ENCODE results near the gene NPAS3. TPM values are rescaled to one million over a fixed set of nuclear protein-coding genes. Genes with fewer than 3 reads are reported as not detected.

NPAS3 gene
- total RNA-seq, 1 donor from 2014 or later = 22.0 TPM

- FAIRE-seq = no peak
- no peak for DNase-seq (ENCODE audit: low spot score in 2 of 2)
Observed at GRCh38 chr14:33490555-33490954, 551.9 kb downstream of the NPAS3 start.

DNA sequence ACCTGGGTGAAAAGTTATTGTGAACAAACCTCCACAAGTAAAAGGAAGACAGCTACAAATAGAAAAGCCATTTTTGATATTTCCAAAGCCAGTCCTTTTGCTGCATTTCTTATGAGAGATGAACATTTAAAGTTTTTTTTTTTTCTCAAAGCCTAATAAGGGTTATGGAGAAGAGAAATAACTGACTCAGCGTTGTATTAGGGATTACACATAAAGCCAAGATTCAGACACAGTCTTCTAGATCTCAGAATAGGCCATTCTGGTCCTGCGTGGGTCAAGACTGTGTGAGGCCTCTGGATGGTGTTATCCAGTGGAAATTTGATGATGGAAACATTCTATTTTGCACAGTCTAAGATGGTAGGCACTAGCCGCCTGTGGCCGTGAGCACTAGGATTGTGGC, 552.4 kb downstream of the NPAS3 start:
- FAIRE-seq = no peak

DNA sequence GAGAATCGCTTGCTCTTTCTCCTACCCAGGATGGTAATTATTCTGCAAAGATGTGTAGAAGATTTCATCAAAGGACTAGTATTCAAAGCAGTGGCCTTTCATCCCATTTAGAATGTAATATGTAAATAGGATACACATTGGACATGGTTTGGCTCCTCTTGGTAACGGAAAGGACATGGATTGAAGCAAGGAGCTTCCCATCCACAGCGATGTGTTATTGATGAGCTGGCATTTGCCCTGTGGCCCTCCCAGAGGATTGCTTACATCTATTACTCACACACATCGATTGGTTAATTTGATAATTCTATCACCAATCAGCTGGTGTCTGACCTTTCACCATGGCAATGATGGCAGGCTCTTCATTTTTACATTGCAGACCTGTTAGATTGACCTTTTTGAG, 553.8 kb downstream of the NPAS3 start:
- FAIRE-seq = no peak
- no peak for DNase-seq (ENCODE audit: low spot score in 2 of 2)

More for the DNA sequence above, 552.4 kb downstream of the NPAS3 start:
- DNase-seq (ENCODE audit: low spot score in 2 of 2) = no peak

DNA sequence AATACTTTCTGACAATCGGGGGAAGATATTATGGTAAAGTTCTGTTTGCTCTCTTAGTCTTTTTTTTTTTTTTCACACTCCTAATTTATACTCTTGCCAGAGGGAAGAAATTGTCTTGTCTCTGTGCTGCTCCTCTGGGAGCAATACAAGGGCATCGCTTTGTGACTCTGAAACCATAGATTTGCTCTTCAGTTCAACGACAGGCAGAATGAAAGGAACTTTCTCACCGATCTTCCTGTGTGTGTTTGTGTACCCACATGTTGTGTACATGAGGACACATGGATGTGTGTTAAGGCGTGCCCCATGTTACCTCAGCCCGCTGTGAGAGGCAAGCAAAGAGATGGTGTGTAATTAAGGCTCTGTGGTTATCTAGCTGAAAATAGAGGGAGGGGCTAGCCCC, 554.6 kb downstream of the NPAS3 start:
- no peak for FAIRE-seq

DNA sequence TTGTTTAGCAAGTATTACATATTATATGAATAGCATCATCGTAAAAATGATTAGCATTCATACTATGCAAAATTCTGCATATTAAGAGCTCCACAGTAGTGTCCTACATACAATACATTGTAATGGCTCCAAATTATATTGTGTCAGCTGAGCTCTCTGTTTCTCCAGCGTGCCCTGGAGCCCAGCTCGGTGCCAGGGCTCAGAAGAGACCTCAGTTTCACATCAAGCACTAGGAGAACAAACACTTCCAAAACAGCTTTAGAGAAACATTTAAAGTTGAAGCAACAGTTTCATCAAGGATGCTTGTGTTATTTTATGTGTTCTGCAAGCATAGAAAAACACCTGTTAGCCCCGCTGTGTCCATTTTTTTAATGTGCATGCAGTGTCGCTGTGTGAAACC, 555.3 kb downstream of the NPAS3 start:
- FAIRE-seq = no peak
- DNase-seq (ENCODE audit: low spot score in 2 of 2) = no peak

More for the DNA sequence above, 554.6 kb downstream of the NPAS3 start:
- DNase-seq (ENCODE audit: low spot score in 2 of 2) = no peak

- DNase-seq (ENCODE audit: low spot score in 2 of 2) = no peak
- no peak for FAIRE-seq
Observed at GRCh38 chr14:33499687-33500086, 561.0 kb downstream of the NPAS3 start.

DNA sequence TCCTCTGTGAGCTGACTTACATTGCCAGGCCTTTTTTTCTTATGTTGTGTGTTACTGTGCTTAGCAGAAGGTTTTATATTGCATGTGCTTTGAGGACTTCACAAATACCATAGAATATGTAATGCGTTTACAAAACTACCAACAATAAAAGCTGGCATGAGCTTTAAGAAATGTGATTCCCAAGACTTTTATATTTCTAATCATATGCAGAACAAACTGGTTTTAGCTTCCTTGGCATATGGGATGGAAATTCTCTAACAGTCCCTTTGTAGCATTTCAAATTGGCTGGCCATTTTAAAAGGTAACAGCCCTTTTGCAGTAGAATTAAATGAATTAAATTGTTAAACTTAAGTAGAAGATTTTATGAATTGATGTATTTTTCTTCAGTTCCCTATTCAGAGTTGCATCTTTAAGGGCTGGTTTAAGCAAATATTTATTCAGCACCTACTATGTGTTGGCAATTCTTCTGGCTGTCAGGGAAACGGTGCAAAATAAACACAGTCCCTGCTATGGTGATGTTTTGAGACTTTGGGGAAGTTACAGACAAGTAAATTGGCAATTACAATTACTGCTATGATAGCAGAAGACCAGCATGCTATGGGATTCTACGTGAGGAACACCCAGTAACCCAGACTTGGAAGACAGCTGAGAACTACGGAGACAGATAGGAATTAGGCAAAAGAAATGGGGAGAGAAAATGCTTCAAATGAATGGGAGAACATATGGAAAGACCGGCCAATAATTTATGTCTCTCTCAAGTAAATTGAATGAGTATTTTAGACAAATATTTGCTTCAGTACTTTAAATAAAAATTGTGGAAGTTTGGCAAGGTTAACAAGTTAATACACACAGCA, 565.8 kb downstream of the NPAS3 start:
- no peak for DNase-seq (ENCODE audit: low spot score in 2 of 2)
- no peak for FAIRE-seq

- no peak for DNase-seq (ENCODE audit: low spot score in 2 of 2)
- FAIRE-seq = no peak
Observed at GRCh38 chr14:33505266-33505962, 566.7 kb downstream of the NPAS3 start.

- FAIRE-seq (no peak), DNase-seq (ENCODE audit: low spot score in 2 of 2) (no peak)
Observed at GRCh38 chr14:33505963-33506329, 567.3 kb downstream of the NPAS3 start.

DNA sequence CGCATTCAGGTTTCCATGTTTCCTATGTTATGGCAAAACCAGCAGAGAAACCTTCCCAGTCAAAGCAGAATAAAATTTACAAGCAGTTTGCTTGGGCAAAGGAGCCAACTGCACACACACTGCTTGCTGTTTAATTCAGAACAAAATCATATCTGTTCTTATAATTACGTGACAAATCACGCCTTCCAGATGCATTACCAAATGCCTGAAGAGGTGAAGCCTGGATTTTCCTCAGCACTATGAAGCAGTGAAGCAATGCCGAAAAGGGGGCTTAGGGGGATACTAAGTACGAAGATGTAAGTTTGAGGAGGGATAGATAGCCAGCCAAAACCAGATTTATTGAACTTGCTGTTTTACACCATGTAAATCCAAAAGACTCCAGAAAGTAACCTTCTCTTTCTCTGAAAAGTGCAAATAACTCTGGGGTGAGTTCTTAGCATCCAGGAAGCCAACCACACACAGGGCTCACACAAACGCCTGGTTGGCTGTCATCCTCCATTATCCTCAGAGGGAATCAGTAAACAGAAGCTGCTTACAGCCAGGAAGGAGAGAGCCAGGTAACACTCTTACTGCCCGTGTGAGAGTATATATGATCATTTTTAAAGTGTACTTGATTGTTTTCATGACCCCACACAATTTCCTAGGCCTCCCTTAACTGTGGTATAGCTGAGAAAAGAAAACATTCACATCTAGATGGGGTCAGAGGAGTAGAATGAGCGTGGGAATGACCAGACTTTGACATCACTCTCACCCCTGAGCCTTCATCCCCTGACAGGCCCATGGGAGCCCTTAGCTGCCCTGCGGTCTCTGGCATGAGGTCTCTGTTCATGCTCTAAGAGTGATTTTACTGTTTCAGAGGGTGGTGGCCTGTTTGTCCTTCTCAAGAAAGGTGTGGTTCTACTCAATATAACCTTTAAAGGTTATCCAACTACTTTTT, 569.7 kb downstream of the NPAS3 start:
- FAIRE-seq (no peak), DNase-seq (ENCODE audit: low spot score in 2 of 2) (no peak)

GRCh38 chr14:33509454-33509853, 570.8 kb downstream of the NPAS3 start:
- no peak for FAIRE-seq
- no peak for DNase-seq (ENCODE audit: low spot score in 2 of 2)

GRCh38 chr14:33510063-33510481, 571.4 kb downstream of the NPAS3 start:
- no peak for FAIRE-seq

DNA sequence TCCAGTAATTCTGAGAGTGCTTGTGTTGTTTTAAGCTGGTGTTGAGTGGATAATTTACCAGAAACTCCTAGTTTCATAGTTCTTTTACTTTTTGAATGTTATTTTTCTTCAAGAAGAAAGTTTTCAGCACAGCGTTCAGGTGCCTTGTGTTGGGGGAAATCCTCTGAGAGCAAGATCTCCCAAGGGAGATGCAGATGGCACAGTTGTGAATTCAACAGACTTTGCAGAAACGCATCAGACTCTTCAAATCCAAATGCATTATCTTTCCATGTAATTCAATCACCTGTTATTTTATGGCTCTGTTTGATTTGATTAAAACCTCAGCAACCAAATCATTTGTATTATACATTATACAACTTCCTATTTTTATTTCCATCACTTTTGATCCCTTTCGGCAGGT, 572.3 kb downstream of the NPAS3 start:
- FAIRE-seq = no peak
- DNase-seq (ENCODE audit: low spot score in 2 of 2) = no peak

More at GRCh38 chr14:33510063-33510481, 571.4 kb downstream of the NPAS3 start:
- DNase-seq (ENCODE audit: low spot score in 2 of 2) = no peak

GRCh38 chr14:33511851-33512640, 573.4 kb downstream of the NPAS3 start:
- no peak for DNase-seq (ENCODE audit: low spot score in 2 of 2)
- FAIRE-seq = no peak

- no peak for DNase-seq (ENCODE audit: low spot score in 2 of 2)
- FAIRE-seq = no peak
Observed at GRCh38 chr14:33515441-33515840, 576.8 kb downstream of the NPAS3 start.

GRCh38 chr14:33515899-33516298, 577.2 kb downstream of the NPAS3 start:
- DNase-seq (ENCODE audit: low spot score in 2 of 2) (no peak), FAIRE-seq (no peak)

DNA sequence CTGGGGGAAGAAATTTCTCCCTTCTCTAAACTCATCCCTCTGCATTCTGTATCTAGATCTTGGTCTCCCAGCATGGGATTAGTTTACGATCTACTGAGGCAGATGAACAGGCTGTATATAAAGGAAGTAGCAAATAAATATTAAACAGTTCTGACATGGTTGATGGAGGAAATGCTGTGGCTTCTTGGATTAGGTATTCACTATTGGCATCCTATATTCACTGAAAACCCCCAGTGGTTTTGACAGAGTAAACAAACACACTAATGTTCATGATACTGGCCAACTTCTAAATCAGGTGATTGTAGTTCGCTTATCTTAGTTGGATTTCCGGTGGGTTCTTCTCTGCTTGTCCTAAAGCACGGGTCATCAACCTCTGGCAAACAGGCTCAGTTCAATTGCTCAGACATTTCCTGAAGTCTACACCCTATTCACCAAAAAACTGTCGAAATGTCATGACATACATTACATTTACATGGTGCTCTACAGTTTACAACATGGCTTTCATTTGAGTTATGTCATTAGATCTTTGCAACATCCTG, 578.3 kb downstream of the NPAS3 start:
- FAIRE-seq (no peak), DNase-seq (ENCODE audit: low spot score in 2 of 2) (no peak)

- FAIRE-seq = no peak
- DNase-seq (ENCODE audit: low spot score in 2 of 2) = no peak
Observed at GRCh38 chr14:33521192-33521591, 582.5 kb downstream of the NPAS3 start.

- FAIRE-seq = no peak
- no peak for DNase-seq (ENCODE audit: low spot score in 2 of 2)
Observed at GRCh38 chr14:33524244-33524643, 585.6 kb downstream of the NPAS3 start.

DNA sequence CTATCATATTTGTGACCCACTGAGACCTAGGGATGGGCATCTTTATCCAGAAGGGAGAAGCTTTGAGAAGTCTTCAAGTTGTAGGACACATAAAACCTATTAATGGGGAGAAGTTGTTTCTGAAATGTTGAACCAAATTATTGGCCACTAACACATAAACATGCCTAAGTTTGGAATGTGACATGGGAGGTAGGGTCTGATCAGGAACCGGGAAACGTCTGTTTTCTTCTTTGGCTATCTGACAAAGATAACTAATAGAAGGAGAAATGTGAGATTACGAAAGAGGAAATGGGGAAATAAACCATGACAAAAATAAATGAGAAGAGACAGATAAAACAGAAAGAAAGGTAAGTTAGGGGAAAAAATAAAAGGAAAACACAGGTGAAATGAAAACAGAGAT, 586.9 kb downstream of the NPAS3 start:
- no peak for FAIRE-seq
- no peak for DNase-seq (ENCODE audit: low spot score in 2 of 2)

Data from frontal cortex (tissue), 4 donors.